Endometrium (tissue), 2 donors: Measurements from ENCODE around the gene TRH.
"Not testable (repeated sequence)": the region's sequence is repeated elsewhere in the genome, so short reads cannot be mapped to it uniquely, and the experiment has no call there.

Experiments used
- FAIRE-seq: peaks from 2 replicates; lab custom pipeline; 2012; peaks lifted over from hg19 to GRCh38; lab: Jason Lieb, UNC
- donor health status: control.
- donor health status: control.

TRH gene

DNA sequence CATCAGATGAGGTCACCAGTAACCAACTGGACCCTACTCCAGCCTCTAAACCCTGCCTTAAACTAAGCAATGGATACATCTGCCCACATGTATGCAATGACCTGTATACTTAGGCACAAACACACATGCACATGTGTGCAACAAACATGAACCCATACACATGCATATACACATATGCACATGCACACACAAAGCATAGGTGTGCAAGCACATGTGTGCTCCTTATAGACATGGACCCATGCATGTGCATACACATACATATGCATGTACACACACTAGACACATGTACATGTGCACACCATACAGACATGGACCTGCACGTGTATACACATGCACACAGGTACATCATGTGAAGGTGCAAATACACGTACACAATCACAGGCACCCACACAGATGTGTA lies 8.6 kb upstream of the TRH start:
- no peak for FAIRE-seq

DNA sequence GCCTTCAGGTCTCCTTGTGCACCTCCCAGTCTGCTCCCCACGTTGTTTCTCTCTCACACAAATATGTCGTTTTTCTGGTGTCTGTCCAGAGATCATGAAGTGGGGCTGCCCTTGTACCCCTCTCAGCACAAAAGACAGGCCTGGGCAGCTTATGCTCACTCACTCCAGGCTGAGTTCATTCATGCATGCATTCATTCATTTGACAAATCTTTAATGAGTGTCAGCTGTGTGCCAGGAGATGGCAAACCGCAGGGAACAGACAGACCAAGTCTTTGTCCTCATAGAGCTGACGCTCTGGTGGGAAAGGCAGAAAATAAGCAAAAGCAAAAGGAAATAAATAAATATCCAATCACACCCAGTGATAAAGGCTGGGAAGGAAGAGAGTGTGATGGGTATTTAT lies 7.6 kb upstream of the TRH start:
- no peak for FAIRE-seq

DNA sequence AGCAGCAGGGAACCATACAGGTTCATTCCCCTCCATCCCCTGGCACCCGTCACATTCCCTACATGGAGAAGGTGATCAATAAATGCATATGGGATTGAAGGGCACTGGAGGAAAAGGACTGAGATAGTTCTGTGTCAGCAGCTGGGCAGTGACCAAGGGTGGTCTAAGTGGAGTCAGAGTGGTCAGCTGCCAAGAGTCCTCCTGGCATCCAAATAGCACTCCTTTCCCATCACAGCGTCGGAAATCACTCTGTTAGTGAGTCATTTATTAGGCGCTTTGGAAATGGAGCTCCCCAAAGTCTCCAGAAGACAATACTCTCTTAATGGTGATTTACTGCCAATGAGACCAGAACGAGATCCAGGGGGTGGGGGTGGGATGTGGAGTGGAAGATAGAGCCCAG lies 6.8 kb upstream of the TRH start:
- no peak for FAIRE-seq

DNA sequence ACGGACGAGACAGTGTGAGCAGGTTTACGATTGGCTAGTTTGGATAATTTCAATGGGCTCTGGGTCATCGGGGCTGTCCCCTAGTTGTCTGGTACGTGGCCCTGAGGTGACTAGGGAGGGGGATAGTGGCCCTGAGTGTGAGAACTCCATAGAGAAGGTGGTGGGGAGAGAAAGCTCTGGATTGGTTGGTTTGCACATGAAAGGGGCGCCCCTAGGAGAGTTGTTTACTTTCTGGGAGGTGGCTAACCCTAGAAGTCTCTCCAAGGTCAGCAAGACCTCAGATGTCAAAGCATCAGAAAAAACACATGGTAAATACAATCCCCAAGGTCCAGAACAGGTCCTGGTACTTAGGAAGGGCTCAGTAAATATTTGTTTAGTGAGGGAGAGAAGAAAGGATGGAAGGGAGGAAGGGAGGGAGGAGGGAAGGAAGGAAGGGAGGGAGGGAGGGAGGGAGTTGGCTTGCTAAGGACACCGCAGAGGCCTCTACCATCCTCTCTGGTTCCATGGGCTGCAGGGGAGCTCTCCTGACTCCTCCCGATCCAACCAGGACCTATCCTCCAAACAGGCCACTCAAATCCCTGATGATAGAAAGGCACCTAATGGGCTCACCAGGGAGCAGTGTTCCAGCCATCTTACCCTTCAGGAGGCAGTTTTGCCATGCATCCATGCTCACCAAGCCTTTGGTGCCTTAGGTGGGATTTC lies 3.0 kb upstream of the TRH start:
- FAIRE-seq = no peak

DNA sequence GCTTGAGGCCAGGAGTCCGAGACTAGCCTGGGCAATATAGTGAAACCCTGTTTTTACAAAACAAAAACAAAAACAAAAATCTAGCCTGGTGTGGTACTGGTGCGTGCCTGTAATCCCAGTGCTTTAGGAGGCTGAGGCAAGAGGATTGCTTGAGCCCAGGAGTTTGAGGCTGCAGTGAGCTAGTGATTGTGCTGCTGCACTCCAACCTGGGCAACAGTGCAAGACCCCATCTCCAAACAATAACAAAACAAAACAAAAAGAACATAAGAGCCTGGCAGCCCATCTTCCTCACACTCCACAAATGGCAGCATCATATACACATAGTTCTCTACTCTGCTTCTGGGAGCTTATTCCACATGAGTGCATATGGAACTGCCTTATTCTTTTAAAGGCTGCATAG lies 2.2 kb upstream of the TRH start:
- FAIRE-seq = no peak

DNA sequence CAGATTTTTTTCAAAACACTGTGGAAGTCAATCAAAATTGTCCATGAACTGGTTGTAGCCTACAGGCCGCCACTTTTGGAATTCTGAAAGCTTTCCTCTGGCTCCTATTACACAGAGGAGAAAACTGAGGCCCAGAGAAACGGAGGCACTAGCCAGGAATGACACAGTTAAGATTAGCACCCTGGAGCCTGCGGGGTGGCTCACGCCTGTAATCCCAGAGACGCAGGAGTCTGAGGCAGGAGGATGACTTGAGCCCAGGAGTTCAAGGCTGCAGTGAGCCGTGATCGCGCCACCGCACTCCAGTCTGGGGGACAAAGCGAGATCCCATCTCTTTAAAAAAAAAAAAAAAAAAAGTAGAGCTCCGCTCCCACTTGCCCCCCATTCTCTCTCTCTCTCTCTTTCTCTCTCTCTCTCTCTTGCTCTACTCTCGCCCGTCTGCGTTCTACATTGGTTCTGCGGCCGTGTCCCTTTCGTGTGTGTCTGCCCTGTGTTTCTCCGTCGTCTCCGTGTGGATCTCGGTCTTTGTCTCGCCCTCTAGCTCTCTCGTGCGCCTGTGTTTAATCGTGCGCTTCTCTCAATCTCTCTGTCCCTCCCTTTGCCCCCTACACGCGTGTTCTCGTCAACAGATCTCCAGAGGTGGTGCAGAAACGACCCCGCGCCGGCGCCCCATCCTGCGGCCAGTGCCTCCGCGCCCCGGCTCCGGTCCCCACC lies 512 bp upstream of the TRH start:
- no peak for FAIRE-seq

DNA sequence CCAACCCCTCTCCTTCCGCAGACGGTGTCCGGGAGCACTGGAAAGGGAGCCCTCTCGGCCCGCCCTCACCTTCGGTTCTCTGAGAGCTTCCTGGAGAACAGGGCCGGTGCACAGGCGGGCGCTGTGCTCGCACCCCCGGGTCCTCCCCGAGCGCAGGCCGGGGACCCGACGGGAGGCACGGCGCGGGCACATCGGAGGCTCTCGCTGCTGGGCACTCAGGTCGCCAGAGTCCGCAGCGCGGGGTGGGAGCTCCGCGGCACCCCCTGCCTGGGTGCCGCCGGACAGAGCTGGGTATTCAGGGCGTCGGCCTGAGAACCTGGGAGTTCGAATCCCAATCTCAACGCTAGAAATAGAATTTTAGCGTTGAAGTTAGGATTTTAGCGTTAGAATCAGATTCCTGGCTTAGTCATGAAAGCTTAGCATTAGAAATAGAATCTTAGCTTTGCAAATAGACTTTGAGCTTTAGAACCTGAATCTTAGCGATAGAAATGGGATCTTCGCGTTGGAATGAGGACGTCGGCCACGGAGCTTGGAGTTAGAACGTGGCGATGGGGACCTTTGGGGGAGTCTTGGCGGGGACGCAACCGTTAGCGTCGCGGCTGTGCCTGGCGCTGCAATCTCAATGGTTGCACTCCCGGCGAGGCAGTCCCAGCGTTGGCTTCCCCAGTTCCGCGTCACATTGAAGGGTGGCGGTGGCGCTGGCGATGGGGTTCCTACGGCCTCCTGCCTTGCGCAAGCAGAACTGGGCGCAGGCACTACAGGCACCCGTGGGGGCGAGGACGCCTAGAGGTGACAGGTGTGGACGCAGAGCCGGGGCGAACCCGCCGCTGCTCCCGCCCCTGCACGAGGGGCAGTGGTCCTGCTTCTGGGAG lies 549 bp downstream of the TRH start:
- no peak for FAIRE-seq

DNA sequence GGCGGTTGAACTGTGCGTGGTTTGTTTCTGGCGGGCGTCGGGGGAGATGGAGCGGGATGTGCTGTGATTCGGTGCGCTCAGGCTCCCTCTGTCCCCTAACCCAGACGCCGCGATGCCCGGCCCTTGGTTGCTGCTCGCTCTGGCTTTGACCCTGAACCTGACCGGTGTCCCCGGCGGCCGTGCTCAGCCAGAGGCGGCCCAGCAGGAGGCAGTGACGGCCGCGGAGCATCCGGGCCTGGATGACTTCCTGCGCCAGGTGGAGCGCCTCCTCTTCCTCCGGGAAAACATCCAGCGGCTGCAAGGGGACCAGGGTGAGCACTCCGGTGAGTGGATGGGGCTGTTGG lies 1.2 kb downstream of the TRH start:
- FAIRE-seq = no peak

DNA sequence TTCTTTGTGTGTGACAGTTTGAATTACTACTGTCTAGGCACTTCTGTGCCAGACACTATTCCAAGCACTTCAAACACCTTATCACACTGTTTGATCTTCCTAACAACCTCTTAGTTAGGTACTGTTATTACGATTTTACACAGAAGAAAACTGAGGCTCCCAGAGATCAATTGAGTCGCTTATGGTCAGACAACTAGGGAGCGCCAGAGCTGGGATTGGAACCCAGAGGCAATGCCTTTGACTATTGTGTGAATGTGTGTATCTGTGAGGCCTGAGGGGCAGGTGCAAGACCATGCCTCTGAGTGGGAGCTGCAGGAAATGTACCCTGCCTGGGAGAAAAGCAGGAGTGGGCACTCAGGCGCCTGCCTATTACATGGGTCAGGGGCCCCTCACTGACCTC lies 1.8 kb downstream of the TRH start:
- no peak for FAIRE-seq

DNA sequence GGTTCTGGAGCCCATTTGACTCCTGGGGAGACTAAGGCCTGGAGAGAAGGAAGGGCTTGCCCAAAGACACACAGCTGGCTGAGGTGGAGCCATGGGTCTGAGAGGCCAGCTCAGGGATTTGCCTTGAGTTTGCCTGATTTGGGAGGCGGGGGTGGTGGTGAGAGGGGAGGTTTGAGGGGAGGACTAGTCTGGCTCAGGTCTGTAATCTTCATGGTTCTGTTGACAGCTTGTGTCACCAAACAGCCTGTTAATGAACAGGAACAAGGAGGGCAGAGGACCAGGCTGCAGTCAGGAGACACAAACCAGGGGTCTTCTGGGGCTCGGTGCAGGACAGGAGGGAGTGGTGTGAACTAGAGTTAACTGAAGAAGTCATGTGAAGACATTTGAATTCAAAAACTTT lies 3.6 kb downstream of the TRH start:
- no peak for FAIRE-seq

DNA sequence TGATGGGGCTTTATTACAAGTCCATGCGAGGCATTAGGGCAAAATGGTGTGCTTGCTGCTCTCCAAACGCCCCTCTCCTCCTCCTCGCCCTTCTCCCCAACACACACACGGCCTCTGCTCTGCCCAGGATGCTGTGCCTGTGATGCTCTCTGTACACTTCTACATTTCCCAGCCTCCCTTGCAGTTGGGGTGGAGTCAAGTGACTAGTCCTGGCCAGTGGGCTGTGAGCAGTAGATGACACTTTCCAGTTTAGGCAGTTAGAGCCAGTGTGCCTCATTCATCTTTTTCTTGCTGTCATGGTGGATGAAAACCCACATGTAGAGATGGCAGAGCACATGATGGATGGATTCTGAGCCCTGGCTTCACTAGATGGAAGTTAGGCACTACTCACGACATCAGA lies 5.4 kb downstream of the TRH start:
- FAIRE-seq = no peak

DNA sequence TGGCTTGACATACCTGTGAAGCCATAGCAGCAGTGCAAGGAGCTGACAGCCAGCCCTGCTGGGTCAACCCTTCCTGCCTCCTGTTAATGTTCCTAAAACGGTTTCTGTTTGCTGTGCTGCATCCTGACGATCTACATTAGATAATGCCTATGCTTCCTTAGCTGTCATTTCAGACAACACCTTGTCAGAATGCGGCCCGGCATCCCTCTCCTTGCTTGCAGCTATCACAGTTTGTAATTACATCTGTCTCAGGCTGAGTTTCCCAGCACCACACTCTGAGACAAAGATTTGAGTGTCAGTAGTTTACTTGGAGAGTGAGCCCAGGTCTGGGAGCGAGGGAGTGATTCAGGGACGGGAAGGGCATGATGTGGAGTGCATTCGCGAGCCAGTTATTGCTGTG lies 9.0 kb downstream of the TRH start:
- FAIRE-seq = no peak

DNA sequence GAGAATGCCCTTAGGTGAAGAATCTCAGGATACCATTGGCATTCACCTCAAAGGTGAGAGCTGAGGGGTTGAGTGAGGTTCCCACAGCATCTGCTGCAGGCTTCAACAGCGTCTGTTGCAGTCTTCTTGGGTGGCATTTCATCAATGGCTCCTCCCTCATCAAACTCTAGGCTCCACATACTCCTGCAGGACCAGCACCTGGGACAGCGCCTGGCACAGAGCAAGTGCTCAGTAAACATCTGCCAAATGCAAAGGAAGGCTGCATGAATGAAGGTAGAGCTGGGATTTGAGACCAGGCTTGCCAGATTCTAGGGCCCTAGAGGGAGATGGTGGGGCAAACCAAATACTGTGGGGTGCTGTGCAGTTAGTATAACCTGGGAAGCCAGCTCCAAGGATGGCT lies 9.6 kb downstream of the TRH start:
- FAIRE-seq = no peak

DNA sequence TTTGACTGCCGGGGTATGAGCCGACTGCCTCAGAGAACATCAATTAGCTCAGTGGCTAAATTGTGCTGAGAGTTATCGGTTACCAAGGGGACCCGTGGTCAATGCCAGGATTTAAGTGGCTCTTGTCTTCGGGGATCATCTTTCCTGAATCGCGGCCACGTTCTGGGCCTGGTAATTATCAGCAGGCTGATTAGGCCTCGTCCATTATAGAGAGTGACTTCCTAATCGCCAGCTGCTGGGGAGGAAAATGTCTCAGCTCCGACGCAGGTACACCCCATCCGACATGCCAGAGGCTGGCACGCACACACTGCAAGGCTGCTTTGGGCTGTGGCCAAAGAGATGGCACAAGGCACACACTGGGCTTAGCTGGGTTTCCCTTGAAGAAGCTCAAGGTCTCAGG lies 10.6 kb downstream of the TRH start:
- FAIRE-seq = no peak

DNA sequence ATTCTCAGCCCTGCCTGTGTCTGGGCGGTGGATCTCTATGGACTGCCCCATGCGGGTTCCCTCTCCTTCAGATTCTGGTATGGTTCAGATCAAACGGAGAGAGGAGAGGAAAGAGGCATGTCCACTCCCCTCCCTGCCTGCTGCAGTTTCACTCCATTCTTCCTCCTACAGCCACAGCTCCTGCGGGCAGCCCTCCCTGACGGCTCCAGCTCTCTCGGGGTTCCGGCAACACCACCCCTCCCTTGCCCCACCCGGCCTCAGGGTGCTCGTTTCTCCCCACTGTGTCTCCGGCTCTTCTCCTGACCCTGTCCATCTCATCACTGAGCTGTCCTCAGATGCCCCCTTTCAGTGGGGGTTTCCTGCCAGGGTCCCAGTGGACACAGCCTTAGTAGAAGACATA lies 13.9 kb downstream of the TRH start:
- FAIRE-seq = no peak

DNA sequence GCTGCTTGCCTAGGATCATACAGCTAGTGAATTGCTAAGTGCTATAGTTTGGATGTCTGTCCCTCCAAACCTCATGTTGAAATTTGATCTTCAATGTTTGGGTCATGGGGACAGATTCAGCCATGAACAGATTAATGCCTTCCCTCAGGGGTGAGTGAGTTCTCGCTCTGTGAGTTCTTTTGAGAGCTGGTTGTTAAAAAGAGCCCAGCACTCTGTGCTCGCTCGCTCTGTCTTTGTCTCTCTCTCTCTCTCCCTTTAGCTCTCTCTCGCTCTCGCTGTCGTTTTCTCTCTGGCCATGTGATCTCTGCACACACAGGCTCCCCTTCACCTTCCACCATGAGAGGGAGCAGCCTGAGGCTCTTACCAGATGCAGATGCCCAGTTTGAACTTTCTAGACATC lies 14.9 kb downstream of the TRH start:
- no peak for FAIRE-seq

DNA sequence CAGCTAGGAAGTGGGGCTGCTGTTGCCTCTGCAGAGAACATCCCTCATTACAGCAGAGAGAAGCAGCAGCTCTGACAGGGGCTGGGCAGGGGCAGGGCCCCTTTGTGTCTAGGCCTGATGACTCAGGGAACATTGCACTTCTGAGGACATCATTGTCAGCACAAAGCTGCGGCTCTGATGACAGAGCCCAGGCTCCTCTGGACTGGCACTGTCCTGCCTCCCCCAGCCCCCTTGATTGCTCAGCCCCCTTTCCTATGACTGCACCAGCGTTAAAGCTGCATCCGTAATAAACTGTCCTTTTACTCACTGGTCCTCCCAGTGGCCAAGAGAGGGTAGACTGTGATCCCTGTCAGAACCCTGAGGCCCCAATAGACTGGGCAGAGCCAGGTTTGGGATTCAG lies 18.3 kb downstream of the TRH start:
- no peak for FAIRE-seq

DNA sequence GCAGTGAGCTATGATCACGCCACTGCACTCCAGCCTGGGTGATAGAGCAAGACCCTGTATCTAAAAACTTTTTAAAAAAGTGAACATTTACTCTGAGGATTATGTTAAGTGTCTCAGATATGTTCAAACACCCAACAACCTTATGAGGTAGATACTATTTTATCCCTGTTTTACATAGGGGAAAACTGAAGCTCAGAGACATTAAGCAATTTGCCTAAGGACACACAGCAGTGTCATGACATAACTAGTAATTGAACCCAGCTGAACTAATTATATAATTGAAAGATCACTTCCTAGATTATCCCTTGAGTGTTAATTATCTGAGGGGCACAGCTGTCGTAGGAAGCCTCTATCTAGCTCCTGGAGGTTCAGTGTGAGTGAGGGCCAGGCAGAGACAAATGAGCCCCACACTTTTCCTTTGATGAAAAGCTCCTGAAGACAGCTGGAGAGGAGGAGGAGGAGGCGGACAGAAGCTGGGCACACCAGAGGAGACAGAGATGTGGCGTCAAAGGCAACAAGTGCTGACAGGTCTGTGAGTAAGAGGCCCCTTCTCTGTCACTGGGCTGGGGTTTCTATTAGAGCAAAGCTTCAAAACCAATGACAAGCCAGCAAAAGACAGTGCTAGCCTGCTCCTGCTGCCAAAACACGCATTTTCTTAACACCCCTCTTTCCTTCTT lies 20.5 kb downstream of the TRH start:
- FAIRE-seq = no peak

DNA sequence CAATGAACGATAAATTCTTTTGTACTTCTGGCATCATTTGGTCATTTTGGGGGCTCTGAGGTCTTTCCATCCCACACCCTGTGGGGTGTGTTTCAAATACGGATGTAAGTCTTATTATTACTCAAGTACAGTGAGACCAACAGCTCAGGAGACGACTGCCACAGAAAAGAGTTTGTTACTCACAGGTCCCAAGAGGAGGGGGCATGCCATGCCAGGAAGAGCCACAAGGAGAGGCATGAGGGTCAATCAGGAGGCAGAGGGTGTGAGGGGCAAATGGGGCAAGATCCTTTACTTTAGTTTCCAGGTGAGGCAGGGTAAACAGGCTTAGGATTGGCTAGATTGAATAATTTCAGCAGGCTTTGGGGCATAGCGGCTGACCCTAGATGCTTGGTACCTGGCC lies 21.6 kb downstream of the TRH start:
- FAIRE-seq = no peak

DNA sequence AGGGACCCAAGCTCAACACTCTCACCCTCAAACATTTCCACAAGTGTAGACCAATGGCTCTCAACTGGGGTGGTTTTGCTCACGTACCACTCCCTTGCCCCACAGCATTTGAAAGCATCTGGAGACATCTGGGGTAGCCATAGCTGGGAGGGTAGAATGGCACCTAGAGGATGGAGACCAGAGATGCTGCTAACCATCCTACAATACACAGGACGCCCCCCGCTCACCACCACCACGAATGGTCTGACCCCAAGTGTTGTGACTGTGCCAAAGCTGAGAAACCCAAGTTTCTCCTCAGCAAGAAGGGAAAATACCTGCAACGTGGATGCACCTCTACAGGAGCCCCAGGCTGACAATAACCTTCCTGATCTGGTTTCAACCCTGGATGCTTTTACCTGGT lies 24.7 kb downstream of the TRH start:
- not testable (repeated sequence) for FAIRE-seq

DNA sequence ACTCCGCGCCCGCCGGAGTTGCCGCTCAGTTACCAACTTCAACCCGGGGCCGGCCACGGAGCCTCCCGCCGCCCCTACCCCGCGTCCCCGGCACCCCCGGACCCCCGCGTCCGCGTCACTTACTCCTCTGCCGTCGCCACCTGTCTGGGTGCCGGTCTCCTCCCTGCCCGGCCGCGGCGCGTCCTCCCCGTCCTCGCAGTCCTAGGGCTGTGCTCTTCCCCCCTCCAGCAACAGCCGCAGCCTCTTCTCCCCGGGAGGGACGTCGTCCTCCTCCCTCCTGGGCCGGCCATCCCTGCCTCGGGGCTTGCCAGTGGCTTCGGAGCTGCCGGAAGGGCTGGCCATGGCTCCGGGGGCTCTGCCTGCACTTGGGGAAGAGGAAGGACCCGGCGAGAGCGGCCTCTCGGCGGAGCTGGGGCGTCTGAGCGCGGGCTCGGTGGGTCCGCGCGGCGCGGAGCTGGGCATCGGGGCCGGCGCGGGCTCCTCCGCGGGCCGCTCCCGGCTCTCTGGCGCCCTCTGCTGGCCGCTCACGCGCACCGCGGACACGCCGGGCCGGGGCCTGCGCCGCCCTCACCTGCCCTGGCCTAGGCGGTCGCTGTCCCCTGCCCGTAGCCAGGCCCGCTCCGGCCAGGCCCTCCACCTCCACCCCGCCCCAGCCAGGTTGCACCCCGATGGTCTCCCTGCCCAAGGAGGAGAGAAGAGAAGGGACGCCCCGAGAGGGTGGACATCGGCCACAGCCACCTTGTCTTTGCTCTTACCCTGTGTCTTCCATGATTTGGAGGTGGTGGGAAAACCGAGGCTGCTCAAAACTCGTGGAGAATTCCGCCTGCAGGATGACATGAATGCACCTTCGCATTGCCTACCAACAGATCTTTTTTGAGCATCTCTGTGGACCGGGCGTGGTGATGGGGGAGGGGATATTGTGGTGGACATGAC lies 28.4 kb downstream of the TRH start:
- not testable (repeated sequence) for FAIRE-seq

DNA sequence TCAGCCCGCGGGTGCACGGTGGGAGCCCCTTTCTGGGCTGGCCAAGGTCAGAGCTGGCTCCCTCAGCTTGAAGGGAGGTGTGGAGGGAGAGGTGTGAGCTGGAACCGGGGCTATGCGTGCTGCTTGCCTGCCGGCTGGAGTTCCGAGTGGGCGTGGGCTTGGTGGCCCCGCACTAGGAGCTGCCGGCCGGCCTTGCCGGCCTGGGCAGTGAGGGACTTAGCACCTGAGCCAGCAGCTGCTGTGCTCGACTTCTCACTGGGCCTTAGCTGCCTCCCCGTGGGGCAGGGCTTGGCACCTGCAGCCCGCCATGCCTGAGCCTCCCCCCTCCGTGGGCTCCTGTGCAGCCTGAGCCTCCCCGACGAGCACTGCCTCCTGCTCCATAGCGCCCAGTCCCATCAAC lies 36.0 kb downstream of the TRH start:
- no peak for FAIRE-seq
